ENCODE results near the gene ARHGAP10.

The ARHGAP10 gene

GRCh38 chr4:148110169-148110568 lies 378.3 kb downstream of the ARHGAP10 start:
- no peak for DNase-seq

- no peak for DNase-seq
Observed at GRCh38 chr4:148112231-148112982, 380.5 kb downstream of the ARHGAP10 start.

DNA sequence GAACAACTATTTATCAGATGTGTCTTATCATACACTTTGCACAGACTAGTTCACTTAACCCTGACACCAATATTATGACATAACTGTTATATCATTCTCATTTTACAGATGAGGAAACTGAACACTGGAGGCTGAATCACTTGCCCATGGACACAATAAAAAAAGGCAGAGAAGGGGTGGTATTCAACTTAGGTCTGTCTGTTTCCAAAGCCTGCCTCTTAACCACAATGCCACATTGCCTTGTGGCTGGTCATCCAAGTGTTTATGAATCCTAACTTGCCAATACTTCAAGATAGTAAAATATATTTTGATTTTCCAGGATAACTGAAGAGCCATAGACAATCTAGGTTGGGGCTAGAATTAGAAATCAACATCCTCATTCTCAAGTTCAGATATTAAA lies 382.5 kb downstream of the ARHGAP10 start:
- DNase-seq: no peak

- DNase-seq: no peak
Observed at GRCh38 chr4:148116264-148116663, 384.4 kb downstream of the ARHGAP10 start.

DNA sequence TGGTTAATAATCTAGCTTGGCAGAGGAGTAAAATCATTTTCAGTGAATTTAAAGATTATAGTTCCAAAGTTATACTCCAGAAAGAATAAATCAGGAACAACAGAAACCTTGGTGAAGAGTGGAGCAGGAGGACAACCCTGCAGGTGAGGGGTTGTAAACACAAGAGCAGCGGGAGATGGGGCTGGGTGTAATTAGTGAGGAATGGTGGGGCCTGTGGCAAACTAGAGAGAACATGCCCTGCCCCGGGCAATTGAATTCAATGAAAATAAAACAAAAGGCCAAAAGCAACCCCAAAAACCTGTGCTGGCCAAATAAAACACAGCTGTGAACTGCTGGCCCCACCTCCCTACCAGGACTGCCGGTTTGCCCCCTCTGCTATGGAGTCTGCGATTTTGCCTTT lies 385.1 kb downstream of the ARHGAP10 start:
- no peak for DNase-seq

- DNase-seq: no peak
Observed at GRCh38 chr4:148118179-148118578, 386.3 kb downstream of the ARHGAP10 start.

DNA sequence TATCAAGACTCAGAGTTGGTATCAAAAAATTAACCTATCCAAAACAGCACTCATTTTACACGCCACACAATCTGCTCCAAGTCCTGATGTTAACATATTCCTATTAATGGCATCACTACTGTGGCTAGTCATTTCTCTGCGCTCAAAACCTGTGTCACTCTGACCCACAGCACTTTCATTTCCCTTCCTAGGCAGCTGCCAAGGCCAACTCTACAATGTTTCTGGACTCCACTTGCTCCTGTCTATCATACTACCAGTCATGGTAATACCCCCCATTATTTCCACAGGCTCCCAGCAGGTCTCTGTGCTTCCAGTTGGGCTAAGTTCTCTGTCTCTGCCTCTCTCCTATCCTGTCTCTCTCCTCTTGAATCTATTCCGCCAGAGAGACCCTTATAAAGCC lies 386.7 kb downstream of the ARHGAP10 start:
- DNase-seq: no peak

- no peak for DNase-seq
Observed at GRCh38 chr4:148120216-148120615, 388.3 kb downstream of the ARHGAP10 start.

Data from bone marrow (tissue), 2 donors.